Bronchial epithelial cell (primary cell): ENCODE results near the gene EEA1. TPM values are rescaled to one million over a fixed set of nuclear protein-coding genes. Genes with fewer than 3 reads are reported as not detected.
A peak's percentile ranks its signal among the peaks of the same experiment; 100 is the strongest.

Experiments
- DNase-seq: peaks from one replicate; pipeline ENCODE4 v3.0.0-alpha.2; 2010; ENCODE audit warnings: low read depth
- FAIRE-seq: peaks from 2 replicates; lab custom pipeline; 2011; peaks lifted over from hg19 to GRCh38; lab: Jason Lieb, UNC
- H3K27me3 ChIP-seq: 2 replicates; pipeline ENCODE4 v1.5.1; 2011; ENCODE audit warnings: low read length; ENCODE audit not compliant: control insufficient read depth, insufficient read depth
- H3K36me3 ChIP-seq: 2 replicates; pipeline ENCODE4 v1.5.1; 2011; ENCODE audit warnings: low read length; ENCODE audit not compliant: control insufficient read depth, insufficient read depth
- H3K4me3 ChIP-seq: 2 replicates; pipeline ENCODE4 v1.5.1; 2011; ENCODE audit warnings: mild to moderate bottlenecking, low read depth, low read length, control low read depth
- total RNA-seq: library from RNA; depleted of rRNA; stranded (reverse); fragments of >200 nt; gene quantifications from 2 replicates; pipeline ENCODE4 v1.2.1, GENCODE V29; 2014
- TF ChIP-seq, protein P1 (sequence below): IDR thresholded peaks from 2 replicates; pipeline ENCODE4 v1.5.1; 2011; ENCODE audit warnings: mild to moderate bottlenecking, moderate library complexity, low read length, control low read depth, inconsistent platforms; ENCODE audit not compliant: insufficient read depth, severe bottlenecking

EEA1 gene
- total RNA-seq, 1 donor from 2014 or later, result 8.4 TPM

DNA sequence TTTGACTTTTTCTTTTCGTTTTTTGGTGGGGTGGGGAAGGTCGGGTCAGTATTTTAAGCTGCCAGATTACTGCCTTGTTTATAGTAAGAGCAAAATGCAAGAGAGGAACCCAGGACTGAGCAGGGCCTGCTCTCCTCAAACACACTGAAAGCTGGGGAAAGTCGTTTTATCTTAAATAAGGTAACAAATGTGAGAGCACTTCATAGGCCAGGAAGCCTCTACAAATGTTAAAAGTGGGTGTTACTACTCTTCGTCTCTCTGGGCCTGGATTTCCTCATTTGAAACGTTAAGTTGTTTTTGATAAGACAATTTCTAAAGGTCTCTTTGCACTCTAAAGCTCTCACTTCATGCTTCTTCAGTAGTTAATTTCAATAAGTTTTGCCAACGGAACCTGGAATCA is 192.5 kb downstream of the EEA1 start:
- Histone ChIP-seq H3K4me3 (no peak overlapping the region), H3K36me3 (no peaks in the 10 kb centered on the region), H3K27me3 (no peaks in the 10 kb centered on the region)
- DNase-seq (no peak), FAIRE-seq (no peak)
- TF ChIP-seq, protein P1, sequence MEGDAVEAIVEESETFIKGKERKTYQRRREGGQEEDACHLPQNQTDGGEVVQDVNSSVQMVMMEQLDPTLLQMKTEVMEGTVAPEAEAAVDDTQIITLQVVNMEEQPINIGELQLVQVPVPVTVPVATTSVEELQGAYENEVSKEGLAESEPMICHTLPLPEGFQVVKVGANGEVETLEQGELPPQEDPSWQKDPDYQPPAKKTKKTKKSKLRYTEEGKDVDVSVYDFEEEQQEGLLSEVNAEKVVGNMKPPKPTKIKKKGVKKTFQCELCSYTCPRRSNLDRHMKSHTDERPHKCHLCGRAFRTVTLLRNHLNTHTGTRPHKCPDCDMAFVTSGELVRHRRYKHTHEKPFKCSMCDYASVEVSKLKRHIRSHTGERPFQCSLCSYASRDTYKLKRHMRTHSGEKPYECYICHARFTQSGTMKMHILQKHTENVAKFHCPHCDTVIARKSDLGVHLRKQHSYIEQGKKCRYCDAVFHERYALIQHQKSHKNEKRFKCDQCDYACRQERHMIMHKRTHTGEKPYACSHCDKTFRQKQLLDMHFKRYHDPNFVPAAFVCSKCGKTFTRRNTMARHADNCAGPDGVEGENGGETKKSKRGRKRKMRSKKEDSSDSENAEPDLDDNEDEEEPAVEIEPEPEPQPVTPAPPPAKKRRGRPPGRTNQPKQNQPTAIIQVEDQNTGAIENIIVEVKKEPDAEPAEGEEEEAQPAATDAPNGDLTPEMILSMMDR, result no peak

DNA sequence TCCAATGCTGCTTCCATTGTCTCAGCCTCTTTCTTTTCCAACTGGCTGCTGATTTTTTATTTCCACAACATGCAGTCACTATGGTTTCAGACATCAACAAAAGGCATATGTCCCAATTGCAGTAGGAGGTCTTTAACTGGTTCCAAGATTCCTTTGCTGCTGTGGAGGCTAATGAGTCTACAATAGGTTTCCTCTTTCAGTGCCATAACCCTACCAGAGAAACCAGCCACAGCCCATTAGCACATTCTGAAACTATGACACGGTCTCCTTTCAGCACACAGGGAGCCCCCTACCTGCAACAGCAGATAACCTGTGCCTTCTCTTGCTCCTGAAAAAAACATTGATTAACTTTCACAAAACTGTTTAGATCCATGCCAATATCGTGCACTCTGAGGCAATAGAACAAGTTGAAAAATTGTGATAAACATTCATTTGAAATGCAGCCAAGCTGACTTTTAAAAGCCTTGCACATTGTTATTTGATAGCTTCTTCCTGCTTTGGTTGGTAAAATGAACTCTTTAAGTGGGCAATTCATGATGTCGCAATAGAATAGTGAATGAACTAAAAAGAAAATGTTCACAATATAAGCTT is 193.9 kb downstream of the EEA1 start:
- FAIRE-seq, result no peak
- no peak overlapping the region for H3K4me3 ChIP-seq
- H3K27me3 ChIP-seq, result no peaks in the 10 kb centered on the region
- DNase-seq, result peak; percentile 76
- TF ChIP-seq, protein P1, result peak; percentile 15
- no peaks in the 10 kb centered on the region for H3K36me3 ChIP-seq

DNA sequence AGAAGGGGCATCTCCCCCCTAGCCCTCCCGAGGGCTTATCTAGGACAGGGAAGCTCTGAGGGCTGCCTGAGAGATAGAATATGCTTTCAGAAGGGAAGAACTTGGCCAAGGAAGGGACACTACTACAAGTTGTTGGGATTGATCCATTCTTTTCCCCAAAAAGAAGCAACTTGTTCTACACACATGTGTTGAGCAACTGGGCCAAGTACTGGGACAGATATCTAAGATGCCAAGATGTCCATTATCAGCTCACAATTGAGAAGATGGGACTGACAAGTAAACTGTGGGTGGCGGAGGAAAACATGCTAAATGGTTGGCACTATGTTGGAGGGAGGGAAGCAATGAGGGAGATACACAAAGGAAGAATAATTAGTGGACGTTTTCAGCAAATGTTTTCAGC is 195.4 kb downstream of the EEA1 start:
- TF ChIP-seq, protein P1, result no peak
- Histone ChIP-seq H3K27me3 (no peaks in the 10 kb centered on the region), H3K4me3 (no peak overlapping the region), H3K36me3 (no peaks in the 10 kb centered on the region)
- DNase-seq, result no peak
- no peak for FAIRE-seq

DNA sequence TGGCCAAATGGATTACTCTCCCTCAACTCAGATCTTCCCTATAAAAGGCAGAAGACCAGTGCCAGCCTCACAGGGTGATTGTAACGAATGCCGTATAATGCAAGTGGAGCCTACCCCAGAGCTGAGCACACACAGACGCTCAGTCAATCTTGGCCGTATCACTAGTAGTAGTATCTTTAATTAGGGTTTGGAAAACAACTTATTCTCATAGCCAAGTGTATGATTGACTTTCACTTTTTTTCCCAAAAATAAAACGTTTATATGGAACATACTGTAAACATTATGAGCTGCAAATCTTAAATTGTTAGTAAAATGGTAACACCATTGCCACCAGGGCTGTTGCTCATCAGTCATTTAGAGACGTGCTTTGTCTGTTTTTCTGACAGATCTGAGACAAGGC is 195.9 kb downstream of the EEA1 start:
- TF ChIP-seq, protein P1, result no peak
- FAIRE-seq, result no peak

DNA sequence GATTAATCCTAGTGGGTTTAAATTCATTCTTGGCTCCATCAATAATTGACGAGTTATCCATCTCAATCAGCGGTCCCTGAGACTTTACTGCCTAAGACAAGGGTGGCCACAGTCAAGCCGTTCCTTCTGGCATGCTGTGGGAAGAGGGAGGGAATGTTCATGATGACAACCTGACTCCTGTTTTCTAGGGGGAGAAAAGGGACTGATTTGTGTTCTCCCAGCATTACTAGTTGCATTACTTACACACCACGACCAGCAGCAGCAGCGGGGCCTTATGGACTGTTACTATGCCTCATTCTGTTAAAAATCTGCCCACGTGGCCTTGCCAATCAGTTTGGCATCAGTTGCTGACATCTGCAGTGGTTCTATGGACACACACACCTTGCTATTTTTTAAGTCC is 196.4 kb downstream of the EEA1 start:
- no peak for DNase-seq
- Histone ChIP-seq H3K4me3 (no peak overlapping the region), H3K36me3 (no peaks in the 10 kb centered on the region), H3K27me3 (no peaks in the 10 kb centered on the region)
- FAIRE-seq, result no peak
- TF ChIP-seq, protein P1, result no peak

More for the DNA sequence above, 195.9 kb downstream of the EEA1 start:
- Histone ChIP-seq H3K27me3 (no peaks in the 10 kb centered on the region), H3K4me3 (no peak overlapping the region), H3K36me3 (no peaks in the 10 kb centered on the region)
- DNase-seq, result no peak

DNA sequence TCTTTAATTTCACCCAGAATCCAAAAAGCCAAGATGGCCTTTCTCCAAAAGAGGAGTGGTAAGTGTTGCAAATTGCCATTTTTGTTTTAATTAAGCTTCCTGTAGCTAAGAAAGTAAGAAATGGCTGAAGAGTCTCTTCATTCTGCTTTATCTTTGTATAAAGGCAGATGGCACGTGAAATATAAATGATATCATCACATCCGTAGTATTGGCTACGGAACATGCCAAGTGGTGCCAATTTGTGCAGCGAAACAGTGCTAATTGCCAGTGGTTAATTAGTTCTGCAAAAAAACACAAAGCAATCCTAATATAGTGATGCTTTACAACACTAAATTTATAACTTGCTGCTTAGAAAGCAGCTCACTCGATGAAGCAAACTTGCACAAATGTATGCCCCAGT is 196.9 kb downstream of the EEA1 start:
- TF ChIP-seq, protein P1, result no peak
- Histone ChIP-seq H3K27me3 (no peaks in the 10 kb centered on the region), H3K36me3 (no peaks in the 10 kb centered on the region), H3K4me3 (no peak overlapping the region)
- DNase-seq (no peak), FAIRE-seq (no peak)
